CMK (cell line): ENCODE data around the gene PTRH2.
A peak's percentile ranks its signal among the peaks of the same experiment; 100 is the strongest.
"Not testable (repeated sequence)": the region's sequence is repeated elsewhere in the genome, so short reads cannot be mapped to it uniquely, and the experiment has no call there.

ENCODE experiments used
- DNase-seq: peaks from one replicate; pipeline ENCODE4 v3.0.0-alpha.2; 2010; ENCODE audit warnings: low read depth

PTRH2 gene

GRCh38 chr17:59707149-59707970 lies at the start of gene PTRH2, which contains the start of gene VMP1:
PTRH2 (minus strand) TSS chr17:59707430; CDS start chr17:59697978, 9,452 bp downstream.
VMP1 (plus strand) TSS chr17:59707654; CDS start chr17:59731447, 23,793 bp downstream.
- DNase-seq = peak; percentile 94

GRCh38 chr17:59756236-59756818 lies 49.1 kb upstream of the PTRH2 start:
- no peak for DNase-seq

DNA sequence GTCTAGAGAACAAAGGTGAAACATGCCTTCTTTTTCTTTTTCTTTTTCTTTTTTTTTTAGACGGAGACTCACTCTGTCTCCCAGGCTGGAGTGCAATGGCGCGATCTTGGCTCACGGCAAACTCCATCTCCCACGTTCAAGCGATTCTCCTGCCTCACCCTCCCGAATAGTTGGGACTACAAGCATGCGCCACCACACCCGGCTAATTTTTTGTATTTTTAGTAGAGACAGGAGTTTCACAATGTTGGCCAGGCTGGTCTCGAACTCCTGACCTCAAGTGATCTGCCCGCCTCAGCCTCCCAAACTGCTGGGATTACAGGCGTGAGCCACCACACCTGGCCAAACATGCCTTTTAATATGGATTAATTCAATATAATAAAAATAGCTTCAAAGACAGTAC lies 47.8 kb upstream of the PTRH2 start:
- DNase-seq = not testable (repeated sequence)

- DNase-seq = no peak
Observed at GRCh38 chr17:59754552-59754951, 47.3 kb upstream of the PTRH2 start.

DNA sequence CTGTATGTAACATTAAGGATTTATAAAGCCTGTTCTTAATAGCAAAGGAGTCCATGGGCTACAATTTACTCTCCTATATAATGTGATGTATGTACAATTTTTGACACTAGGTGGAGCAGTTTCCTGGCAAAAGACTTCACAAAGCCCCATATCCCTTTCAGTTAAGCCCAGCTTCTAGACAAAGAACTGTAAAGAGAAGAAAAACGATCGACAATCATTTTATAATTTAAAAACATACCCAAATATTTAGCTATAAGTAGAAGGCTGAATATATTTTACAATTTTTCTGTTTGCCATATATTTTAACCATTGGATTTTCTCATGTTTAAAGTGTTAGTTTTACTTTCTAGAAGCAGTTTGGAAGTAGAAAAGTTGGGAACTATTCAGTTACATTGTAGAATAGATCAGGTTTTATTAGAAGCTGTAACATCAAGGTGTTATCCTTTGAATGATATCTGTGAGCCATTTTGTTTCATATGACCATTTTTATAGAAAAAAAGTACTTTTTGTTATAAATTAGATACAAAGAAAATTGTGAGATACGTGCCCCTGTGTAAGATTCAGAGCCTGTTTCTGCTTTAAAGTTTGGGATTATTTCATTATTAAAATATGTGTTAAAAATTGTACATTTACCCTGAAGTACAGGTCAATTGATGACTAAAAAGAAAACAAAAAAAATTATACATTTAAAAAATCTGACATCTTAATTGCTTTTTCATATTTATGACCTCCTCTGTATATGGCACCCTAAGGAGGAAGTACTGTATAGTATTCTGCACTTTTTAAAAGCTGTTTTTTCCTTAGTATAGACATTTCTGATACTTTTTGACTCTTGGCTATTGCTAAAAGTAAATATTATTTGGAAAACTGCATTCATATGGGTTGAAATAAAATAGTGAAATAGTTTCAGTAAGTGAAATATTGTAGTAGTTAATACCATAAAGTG lies 46.6 kb upstream of the PTRH2 start:
- DNase-seq = peak; percentile 29

DNA sequence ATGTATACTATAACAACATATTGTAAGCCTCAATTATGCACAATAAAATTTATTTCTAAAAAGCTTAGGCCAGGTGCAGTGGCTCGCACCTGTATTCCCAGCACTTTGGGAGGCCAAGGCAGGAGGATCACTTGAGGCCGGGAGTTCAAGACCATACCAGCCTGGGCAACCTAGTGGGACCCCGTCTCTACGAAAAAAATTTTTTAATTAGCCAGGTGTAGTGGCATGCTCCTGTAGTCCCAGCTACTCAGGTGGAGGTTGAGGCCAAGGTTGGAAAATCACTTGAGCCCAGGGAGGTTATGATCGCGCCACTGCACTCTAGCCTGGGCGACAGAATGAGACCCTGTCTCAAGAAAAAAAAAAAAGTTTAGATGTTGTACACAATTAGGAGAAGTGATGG lies 45.7 kb upstream of the PTRH2 start:
- no peak for DNase-seq

- no peak for DNase-seq
Observed at GRCh38 chr17:59752446-59752845, 45.2 kb upstream of the PTRH2 start.

DNA sequence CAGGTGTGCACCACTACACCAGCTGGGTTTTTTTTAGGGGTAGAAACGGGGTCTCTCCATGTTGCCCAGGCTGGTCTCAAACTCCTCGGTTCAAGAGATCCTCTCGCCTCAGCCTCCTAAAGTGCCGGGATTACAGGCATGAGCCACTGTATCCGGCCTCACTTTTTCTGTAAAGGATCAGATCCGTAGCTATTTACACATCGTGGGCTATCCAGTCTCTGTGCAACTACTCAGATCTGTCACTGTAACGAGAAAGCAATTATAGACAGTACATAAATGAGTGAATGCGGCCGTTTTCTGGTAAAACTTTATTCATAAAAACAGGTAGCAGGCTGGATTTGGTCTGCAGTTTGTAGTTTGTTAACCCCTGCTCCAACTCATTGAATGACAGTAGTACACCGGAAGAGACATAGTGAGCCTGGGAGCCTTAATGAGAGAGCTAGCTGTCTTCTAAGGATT lies 44.8 kb upstream of the PTRH2 start:
- no peak for DNase-seq

DNA sequence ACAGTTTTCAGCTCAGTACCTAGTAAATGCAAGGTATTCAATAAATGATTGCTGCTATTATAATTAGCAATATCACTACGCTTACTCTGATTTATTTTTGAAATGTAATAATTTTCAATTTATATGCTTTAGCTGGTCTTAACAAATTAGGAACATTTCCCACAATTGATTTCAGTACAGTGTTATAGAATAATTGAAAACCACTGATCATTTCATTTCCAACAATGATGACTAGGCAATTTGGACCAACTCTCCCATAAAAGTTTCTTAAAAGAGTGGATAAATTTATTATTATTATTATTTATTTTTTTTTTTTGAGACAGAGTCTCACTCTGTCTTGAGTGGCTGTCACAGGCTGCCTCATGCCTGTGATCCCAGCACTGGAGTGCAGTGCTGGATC lies 41.4 kb upstream of the PTRH2 start:
- DNase-seq = no peak

DNA sequence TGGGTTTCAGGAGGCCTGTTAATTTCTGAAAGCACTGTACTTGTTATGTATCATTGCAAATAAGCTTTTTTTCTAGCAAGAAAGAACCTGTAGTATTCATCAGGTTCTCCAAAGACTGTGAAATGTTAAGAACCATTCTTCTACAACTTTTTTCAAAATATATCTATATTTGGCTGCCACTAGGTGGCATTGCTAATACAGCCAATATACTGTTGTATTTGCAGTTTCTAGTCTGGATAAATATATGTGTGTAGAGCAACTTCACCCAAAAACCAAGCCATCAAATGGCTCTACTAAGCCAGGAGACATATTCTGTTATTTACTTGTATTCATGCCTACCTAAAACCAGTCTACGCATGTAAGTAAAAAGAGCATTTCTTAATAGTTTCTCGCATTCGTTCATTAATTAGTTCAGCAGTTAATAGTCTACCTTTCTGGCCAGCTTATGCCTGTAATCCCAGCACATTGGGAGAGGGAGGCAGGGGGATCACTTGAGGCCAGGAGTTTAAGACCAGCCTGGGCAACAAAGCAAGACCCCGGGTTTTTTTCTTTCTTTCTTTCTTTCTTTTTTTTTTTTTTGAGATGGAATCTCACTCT lies 39.7 kb upstream of the PTRH2 start:
- DNase-seq = no peak

- no peak for DNase-seq
Observed at GRCh38 chr17:59745040-59745439, 37.8 kb upstream of the PTRH2 start.

DNA sequence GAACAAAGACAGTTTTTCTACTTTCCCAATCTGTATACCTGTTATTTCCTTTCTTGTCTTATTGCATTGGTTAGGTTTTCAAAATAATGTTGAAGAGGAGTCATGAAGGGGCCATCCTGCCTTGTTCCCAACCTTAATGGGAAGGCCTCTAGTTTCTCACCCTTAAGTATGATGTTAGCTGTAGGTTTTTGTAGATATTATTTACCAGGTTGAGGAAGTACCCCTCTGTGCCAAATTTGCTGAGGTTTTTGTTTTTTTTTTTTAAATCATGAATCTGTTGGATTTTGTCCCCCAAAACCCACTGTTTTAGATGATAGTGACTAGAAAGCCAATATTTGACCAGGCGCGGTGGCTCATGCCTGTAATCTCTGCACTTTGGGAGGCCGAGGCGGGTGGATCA lies 36.6 kb upstream of the PTRH2 start:
- DNase-seq = no peak

GRCh38 chr17:59737324-59737723 lies 30.1 kb upstream of the PTRH2 start:
- no peak for DNase-seq

- no peak for DNase-seq
Observed at GRCh38 chr17:59734226-59734625, 27.0 kb upstream of the PTRH2 start.

GRCh38 chr17:59733697-59734096 lies 26.5 kb upstream of the PTRH2 start:
- no peak for DNase-seq

GRCh38 chr17:59730268-59730834 lies 23.1 kb upstream of the PTRH2 start:
- no peak for DNase-seq

- DNase-seq = no peak
Observed at GRCh38 chr17:59727817-59728533, 20.7 kb upstream of the PTRH2 start.

GRCh38 chr17:59725691-59726090 lies 18.5 kb upstream of the PTRH2 start:
- no peak for DNase-seq

DNA sequence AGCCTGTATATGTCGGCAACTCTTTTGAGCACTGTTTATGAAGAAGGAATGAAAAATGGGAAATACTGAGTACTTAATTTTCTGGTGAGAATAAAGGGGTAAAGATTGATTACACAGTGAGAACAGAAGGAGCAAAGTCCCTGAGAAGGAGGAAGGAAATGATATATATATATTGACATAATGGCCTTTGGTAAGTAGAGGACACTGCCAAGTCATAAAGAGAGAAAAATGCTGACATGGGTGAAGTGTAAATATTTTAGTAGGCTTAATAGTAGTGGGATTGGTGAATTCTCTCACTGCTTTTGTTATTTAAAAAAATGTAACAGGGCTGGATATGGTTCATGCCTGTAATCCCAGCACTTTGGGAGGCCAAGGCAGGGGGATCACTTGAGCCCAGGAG lies 16.4 kb upstream of the PTRH2 start:
- DNase-seq = no peak

GRCh38 chr17:59723041-59723440 lies 15.8 kb upstream of the PTRH2 start:
- DNase-seq = no peak

- no peak for DNase-seq
Observed at GRCh38 chr17:59722623-59723022, 15.4 kb upstream of the PTRH2 start.
